G401 (cell line): ENCODE data around the gene DOCK3. TPM values are rescaled to one million over a fixed set of nuclear protein-coding genes. Genes with fewer than 3 reads are reported as not detected.
"Not testable (repeated sequence)": the region's sequence is repeated elsewhere in the genome, so short reads cannot be mapped to it uniquely, and the experiment has no call there.

Experiments
- DNase-seq: peaks from one replicate; pipeline ENCODE4 v3.0.0-alpha.2; 2015; ENCODE audit warnings: low spot score
- in situ Hi-C: cut with HindIII; loops from 2 replicates; pipeline ENCODE4 v1.10.0; 2016; ENCODE audit warnings: low sequenced_read_pairs, mixed read lengths
- total RNA-seq: library from RNA; depleted of rRNA; stranded (reverse); fragments of >200 nt; shearing (Covaris generic); gene quantifications from 2 replicates; pipeline ENCODE4 v1.2.3, GENCODE V29; 2014

DOCK3 gene
- total RNA-seq, 1 experiment from 2014 or later, result 1.7 TPM

GRCh38 chr3:51384055-51384725 is 709.5 kb downstream of the DOCK3 start:
- in situ Hi-C loops, result loop anchor here (25.0 kb wide), 1 partner anchor 772 kb away; the partner anchor contains the start of genes CISH and MAPKAPK3
- DNase-seq, result no peak

GRCh38 chr3:51384726-51385473 is 710.2 kb downstream of the DOCK3 start, which contains the start of gene MANF:
MANF (plus strand) TSS chr3:51385291; CDS start chr3:51385343, 52 bp downstream.
- in situ Hi-C loops, result loop anchor here (25.0 kb wide), 1 partner anchor 773 kb away; the partner anchor contains the start of genes CISH and MAPKAPK3
- peak; percentile 99 for DNase-seq

GRCh38 chr3:51385621-51386091 is 710.9 kb downstream of the DOCK3 start:
- DNase-seq, result no peak
- in situ Hi-C loops, result loop anchor here (25.0 kb wide), 1 partner anchor 773 kb away; the partner anchor contains the start of genes CISH and MAPKAPK3

GRCh38 chr3:51386159-51386851 is 711.6 kb downstream of the DOCK3 start:
- DNase-seq, result no peak
- in situ Hi-C loops, result loop anchor here (25.0 kb wide), 1 partner anchor 774 kb away; the partner anchor contains the start of genes CISH and MAPKAPK3

- no peak for DNase-seq
- in situ Hi-C loops, result loop anchor here (25.0 kb wide), 1 partner anchor 775 kb away; the partner anchor contains the start of genes CISH and MAPKAPK3
Measured at GRCh38 chr3:51386852-51387229, 712.1 kb downstream of the DOCK3 start.

GRCh38 chr3:51387281-51387680 is 712.6 kb downstream of the DOCK3 start:
- in situ Hi-C loops, result loop anchor here (25.0 kb wide), 1 partner anchor 775 kb away; the partner anchor contains the start of genes CISH and MAPKAPK3
- DNase-seq, result not testable (repeated sequence)

GRCh38 chr3:51388286-51389029 is 713.7 kb downstream of the DOCK3 start:
- in situ Hi-C loops, result loop anchor here (25.0 kb wide), 1 partner anchor 776 kb away; the partner anchor contains the start of genes CISH and MAPKAPK3
- DNase-seq, result no peak

- in situ Hi-C loops, result loop anchor here (25.0 kb wide), 1 partner anchor 777 kb away; the partner anchor contains the start of genes CISH and MAPKAPK3
- DNase-seq, result peak; percentile 54
Measured at GRCh38 chr3:51389423-51390183, 714.9 kb downstream of the DOCK3 start.

- in situ Hi-C loops, result loop anchor here (25.0 kb wide), 1 partner anchor 778 kb away; the partner anchor contains the start of genes CISH and MAPKAPK3
- no peak for DNase-seq
Measured at GRCh38 chr3:51390246-51391074, 715.7 kb downstream of the DOCK3 start.

GRCh38 chr3:51391075-51391565 is 716.4 kb downstream of the DOCK3 start, which contains the start of gene RBM15B:
RBM15B (plus strand) TSS chr3:51391285; CDS start chr3:51391400, 115 bp downstream.
- in situ Hi-C loops, result loop anchor here (25.0 kb wide), 1 partner anchor 779 kb away; the partner anchor contains the start of genes CISH and MAPKAPK3
- DNase-seq, result peak; percentile 94

GRCh38 chr3:51391566-51392354 is 717.0 kb downstream of the DOCK3 start:
- in situ Hi-C loops, result loop anchor here (25.0 kb wide), 1 partner anchor 779 kb away; the partner anchor contains the start of genes CISH and MAPKAPK3
- DNase-seq, result no peak

GRCh38 chr3:51392355-51393133 is 717.8 kb downstream of the DOCK3 start:
- DNase-seq, result no peak
- in situ Hi-C loops, result loop anchor here (25.0 kb wide), 1 partner anchor 780 kb away; the partner anchor contains the start of genes CISH and MAPKAPK3

GRCh38 chr3:51393134-51393495 is 718.4 kb downstream of the DOCK3 start:
- DNase-seq, result no peak
- in situ Hi-C loops, result loop anchor here (25.0 kb wide), 1 partner anchor 781 kb away; the partner anchor contains the start of genes CISH and MAPKAPK3

GRCh38 chr3:51393564-51393963 is 718.8 kb downstream of the DOCK3 start:
- in situ Hi-C loops, result loop anchor here (25.0 kb wide), 1 partner anchor 781 kb away; the partner anchor contains the start of genes CISH and MAPKAPK3
- no peak for DNase-seq

- no peak for DNase-seq
Measured at GRCh38 chr3:51394541-51394940, 719.8 kb downstream of the DOCK3 start.

More at GRCh38 chr3:51394541-51394940, 719.8 kb downstream of the DOCK3 start:
- in situ Hi-C loops, result loop anchor here (25.0 kb wide), 1 partner anchor 782 kb away; the partner anchor contains the start of genes CISH and MAPKAPK3
